Occipital lobe (tissue), 2 donors: ENCODE data around the gene SLIT3. TPM values are rescaled to one million over a fixed set of nuclear protein-coding genes. Genes with fewer than 3 reads are reported as not detected.
A peak's percentile ranks its signal among the peaks of the same experiment; 100 is the strongest.

Experiments
- DNase-seq: peaks from one replicate; lab custom pipeline; 2025; lab: John Stamatoyannopoulos, UW
- total RNA-seq: library from RNA; depleted of rRNA; stranded (reverse); fragments of >200 nt; gene quantifications from one replicate; pipeline ENCODE4 v1.2.3, GENCODE V29; 2014

SLIT3 gene
- total RNA-seq, 1 donor from 2014 or later: 0.78 TPM

DNA sequence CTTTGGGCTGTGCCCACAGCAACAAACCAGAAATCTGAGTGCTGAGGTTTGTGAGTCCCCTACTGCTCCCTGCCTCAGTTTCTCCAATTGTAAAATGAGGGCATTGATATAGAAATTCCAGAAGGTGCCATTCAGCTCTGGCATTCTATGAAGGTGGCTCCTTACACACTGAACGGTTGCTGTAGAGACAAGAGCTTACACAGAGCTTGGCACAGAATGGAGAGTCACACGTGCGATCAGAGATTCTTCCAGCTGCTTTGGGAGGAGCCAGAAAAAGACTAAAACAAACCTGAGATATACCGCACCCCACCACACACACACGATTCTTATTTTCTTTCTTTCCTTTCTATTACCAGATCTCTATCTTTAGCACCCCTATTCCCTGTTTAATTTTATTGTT is 122.7 kb downstream of the SLIT3 start:
- no peak for DNase-seq

DNA sequence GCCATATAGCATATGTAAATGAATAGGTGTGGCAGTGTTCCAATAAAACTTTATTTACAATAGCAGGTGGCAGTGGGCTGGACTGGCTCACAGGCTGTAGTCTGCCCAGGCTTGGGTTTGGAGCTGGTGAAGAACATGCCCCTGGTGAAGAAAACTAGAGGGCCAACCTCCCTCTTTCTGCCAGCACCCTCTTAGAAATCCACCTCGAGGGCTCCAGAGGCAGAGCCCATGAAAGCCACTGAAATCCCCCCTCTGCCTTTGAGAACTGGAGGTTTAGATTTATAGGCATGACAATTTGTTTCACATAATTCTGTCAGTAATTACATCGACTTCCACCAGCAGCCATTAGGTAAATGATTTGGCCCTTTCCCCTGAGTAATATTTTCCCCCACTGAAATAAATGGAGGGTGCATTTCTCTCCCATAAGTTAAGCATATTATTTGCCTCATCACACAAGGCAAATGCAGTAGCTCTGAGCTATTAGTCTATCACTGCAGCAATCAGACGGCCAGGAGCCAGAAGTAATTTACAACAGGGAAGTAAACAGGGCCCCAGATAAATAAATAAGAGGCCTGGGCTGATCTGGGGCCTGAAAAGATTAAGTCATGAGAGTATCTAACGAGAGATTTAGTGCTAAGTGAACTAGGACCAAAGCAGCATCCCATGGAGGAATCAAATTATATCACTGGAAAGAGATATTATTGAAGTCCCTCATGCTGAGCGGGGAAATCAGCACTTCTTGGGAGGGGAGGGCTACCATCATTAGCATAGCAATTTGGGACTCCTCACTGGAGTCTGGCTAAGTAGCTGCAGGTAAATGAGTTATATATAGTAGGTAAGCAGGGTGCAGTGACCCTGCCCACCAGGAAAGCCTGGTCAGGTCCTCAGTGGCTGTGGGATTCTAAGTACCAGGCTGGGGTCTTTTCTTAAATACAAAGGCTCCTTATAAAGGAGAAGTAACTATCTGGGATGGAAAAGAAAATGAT is 123.9 kb downstream of the SLIT3 start:
- DNase-seq: no peak

DNA sequence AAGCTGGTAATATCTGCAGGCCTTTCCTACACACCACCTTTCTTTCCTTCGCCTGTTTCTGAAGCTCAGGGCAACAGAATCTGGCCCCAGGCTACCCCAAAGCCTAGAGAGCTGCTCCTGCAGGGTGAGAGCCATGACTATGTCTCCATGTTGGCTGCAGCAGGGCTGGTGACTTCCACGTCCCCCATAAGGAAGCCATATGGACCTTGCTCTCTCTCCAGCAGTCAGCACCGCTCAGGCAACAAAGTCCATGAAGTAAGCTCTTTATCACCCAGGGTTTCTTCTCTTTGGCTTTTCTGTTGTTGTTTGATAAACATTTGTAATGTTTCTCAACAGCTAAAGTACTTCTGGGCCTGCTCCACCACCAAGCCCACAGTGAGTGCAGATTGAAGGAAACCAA is 125.2 kb downstream of the SLIT3 start:
- no peak for DNase-seq

DNA sequence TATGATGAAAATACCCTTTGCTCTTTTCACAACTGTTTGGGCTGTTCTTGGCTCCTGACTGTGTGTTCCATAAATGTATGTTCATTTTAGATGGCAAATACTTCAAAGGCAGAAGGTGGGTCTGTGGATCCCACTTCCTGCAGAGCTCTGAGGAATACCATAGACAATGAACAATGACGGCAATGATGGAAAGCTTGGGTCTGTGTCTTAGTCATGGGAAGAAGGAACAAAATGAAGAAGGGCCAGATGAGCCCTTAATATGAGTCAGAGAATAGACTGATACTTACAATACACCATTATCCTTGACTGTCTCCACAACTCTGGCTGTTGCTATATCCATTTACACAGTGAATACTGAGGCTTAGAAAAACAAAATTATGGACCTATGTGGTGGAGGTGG is 126.0 kb downstream of the SLIT3 start:
- DNase-seq: no peak

DNA sequence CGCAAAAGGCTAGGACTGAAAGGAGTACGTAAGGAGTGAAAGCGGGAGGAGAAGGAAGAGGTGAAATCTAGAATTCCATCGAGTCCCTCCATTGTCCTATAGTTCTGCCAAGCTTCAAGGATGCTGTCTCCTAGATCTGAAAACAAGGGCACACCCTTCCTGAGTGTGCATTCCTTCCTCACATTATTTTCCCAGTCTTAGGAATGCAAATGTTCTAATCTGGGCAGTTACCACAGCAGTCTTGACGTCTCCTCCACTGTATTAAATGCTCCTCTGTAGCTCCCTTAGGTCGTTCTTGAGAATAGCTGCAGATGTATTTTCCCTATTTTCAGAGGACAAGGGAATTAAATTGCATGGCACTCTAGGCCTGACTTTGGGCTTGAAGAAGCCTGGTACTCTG is 127.6 kb downstream of the SLIT3 start:
- no peak for DNase-seq

- DNase-seq: no peak
Measured at GRCh38 chr5:169171515-169171914, 129.4 kb downstream of the SLIT3 start.

- DNase-seq: no peak
Measured at GRCh38 chr5:169169783-169170182, 131.2 kb downstream of the SLIT3 start.

- no peak for DNase-seq
Measured at GRCh38 chr5:169168280-169168679, 132.7 kb downstream of the SLIT3 start.

DNA sequence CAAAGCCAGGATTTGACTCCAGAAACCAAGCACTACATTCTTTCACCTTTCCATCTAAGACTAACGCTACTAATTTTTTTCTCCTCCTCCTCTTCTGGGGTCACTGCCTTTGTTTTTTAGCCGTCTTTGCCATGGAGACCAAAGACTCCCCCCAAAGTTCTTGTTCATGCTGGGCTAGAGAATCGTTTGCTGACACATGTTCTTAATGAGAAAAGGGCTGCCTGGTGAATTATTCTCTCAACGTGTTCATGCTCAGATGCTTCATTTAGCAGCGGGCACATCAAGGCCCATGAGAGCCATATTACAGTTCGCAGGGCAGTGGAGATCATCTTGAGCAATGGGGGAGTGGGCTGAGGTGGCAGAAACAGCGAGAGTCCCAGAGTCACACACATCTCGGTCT is 134.9 kb downstream of the SLIT3 start:
- DNase-seq: no peak

- no peak for DNase-seq
Measured at GRCh38 chr5:169165052-169165451, 135.9 kb downstream of the SLIT3 start.

DNA sequence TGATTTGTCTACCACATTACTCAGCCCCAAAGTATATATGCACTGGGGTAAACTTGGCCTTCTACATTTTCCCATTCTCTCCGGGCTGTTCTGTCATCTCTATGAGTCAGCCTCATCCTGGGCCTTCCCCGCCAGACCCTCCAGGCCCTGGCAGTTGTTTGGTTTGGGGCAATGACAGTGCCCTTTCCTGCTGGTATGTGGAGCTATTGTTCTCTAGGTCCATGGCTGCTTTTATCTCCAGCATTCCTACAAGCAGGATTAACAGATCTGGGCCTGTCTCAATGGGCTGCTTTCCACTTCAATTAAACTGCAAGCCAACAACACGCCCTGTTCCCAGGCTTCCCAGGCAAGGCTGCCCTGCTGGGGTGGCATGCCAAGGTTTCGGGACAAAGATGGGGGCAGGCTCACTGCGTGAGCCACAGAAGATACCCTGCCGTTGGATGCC is 136.4 kb downstream of the SLIT3 start:
- DNase-seq: peak; percentile 28

DNA sequence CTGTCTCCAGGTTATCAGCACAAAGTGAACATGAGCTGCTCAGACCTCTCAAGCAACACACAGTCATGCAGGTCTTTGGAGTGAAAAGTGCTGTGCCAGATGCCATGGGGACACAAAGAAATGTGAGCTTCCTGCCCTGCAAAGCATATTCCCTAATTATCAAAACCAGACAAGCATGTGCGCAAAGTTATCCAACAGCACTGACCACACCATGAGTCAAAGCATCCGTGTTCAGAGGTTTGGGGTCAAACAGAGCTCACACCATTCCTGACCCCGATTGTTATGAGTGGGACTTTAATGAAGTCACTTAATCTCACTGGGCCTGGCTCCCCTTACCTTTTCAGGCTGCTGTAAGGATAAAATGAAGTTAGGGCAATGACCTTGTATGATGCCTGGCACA is 138.5 kb downstream of the SLIT3 start:
- DNase-seq: no peak

DNA sequence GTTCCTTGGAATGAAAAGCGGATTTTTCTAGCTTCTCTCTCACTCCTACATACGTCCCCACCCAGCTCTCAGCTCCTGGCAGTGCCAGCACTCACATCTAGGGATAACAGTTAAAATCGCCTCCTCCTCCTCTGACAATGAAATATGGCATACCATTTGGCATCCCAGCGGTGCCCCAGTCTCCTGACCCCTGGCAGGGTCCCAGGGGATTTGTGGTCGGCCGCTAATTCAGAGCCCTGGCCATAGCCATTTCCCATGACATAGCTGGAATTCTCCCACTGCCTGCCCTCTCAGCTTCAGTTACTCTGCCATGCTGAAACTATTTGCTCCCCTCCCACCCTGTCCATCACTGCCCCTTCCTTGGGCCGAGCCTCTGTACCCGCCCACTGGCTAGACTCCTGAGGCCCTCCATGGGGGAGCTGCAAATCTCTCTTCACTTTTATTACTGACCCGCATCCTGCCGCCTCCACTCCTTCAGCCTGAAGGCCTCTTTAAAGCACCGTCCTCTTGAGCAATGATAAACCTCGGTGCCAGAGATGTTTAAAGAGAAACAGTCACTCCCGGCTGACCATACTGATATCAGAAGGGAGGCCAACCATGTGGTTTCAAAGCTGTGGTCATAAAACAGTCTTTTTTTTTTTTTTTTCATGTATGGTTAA is 139.8 kb downstream of the SLIT3 start:
- DNase-seq: no peak

GRCh38 chr5:169160405-169160901 is 140.5 kb downstream of the SLIT3 start:
- no peak for DNase-seq

DNA sequence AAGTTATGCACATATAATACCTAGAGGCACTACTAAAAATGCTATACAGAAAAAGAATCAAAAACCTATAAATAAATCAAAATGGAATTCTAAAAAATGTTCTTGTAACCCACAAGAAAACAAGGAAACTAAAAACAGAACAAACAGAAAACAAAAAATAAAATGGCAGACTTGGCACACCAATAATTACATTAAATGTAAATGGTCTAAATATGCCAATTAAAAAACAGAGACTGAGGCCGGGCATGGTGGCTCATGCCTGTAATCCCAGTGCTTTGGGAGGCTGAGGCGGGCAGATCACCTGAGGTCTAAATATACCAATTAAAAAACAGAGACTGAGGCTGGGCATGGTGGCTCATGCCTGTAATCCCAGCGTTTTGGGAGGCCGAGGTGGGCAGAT is 142.2 kb downstream of the SLIT3 start:
- DNase-seq: no peak

- no peak for DNase-seq
Measured at GRCh38 chr5:169157064-169157463, 143.9 kb downstream of the SLIT3 start.

- no peak for DNase-seq
Measured at GRCh38 chr5:169154679-169155078, 146.3 kb downstream of the SLIT3 start.

- DNase-seq: no peak
Measured at GRCh38 chr5:169153405-169153804, 147.5 kb downstream of the SLIT3 start.

DNA sequence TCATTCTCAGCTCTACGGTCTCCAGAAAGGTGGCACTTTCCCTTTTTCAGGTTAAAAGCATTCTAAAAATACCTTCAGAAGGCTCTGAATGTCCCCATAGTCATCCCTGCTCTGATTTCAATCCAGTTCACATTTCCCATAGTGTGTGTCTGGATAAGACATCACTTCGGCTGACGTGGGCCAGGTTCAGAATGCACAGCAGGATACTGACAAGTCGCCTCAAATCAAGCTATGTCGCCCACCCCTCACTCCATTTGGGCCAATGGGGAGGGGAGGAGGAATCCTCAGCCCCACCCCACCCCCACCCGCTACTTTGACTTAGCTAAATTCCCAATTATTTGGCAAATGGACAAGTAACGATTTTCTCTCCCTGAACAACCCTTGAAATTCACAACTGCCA is 148.0 kb downstream of the SLIT3 start:
- DNase-seq: no peak

DNA sequence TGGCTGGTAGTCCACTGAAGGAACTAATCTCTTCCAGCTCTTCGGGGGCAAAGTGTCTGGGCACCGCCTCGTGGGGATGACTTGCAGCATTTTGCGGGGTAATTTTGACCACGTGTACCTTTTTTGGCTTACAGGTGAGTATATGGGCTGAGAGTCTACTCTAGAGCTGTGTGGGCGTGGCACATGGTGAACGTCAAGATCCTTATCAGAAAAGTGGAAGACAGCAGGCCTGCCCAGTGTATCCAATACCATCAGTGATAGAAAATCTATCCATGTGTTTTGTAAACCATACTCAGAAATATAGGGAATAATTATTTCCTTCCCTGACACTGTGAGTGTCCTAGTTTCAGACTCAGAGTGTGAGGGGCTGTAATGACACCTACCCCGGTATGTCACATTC is 148.5 kb downstream of the SLIT3 start:
- no peak for DNase-seq

DNA sequence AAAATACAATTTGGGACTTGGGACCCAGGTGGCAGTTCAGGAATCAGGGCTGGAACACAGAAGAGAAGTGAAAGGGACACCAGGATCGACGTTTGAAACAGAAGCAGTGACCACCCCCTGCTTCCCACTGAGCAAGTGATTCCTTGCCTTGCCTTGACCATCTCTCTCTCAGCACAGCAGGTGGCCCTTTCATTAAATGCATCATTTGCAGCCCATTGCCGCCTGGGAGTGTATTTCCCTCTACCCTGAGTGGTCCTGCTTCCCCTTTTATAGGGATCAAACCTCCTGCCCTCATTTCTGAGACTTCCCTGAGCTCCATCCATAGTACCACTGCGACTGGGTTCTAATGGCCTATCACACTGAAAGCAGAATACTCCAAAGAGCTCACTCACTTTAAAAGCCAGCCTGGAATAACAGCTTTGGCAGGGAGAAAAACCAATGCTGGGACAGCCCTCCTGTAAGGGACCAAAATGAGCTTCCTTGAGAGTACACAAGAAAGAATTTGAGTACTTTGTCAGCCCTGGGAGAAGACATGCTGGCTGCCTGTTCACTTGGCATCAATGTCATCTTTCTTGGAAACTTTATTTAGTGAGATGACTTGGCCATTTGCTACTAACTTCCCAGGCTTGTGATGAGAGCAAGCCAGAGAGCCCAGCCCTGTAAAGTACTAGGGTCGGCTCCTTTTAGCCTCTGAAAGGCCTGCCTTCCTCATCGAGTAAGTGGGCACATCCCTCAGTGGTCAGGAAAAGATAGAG is 149.7 kb downstream of the SLIT3 start:
- no peak for DNase-seq

GRCh38 chr5:169150108-169150507 is 150.8 kb downstream of the SLIT3 start:
- DNase-seq: no peak
